Mucosa of descending colon (tissue), 3 donors: ENCODE results near the gene LDLRAP1. TPM values are rescaled to one million over a fixed set of nuclear protein-coding genes. Genes with fewer than 3 reads are reported as not detected.
A peak's percentile ranks its signal among the peaks of the same experiment; 100 is the strongest.

Experiments
- ATAC-seq: fragments of 200-7000 bp; cut with Tn5 transposase; one replicate; pipeline ENCODE4 v1.9.1; 2020; ENCODE audit warnings: mild to moderate bottlenecking, moderate library complexity
- DNase-seq, 3 donors: peaks; one replicate each; pipeline ENCODE4 v3.0.0-alpha.2; 2020
- H3K36me3 ChIP-seq: fragments of 200-600 bp; one replicate; pipeline ENCODE4 v1.8.0; 2021; ENCODE audit warnings: low read depth, mild to moderate bottlenecking
- H3K4me1 ChIP-seq: fragments of 200-600 bp; one replicate; pipeline ENCODE4 v1.8.0; 2021; ENCODE audit warnings: low read depth, mild to moderate bottlenecking
- H3K4me3 ChIP-seq: fragments of 200-600 bp; one replicate; pipeline ENCODE4 v1.8.0; 2021; ENCODE audit warnings: mild to moderate bottlenecking
- H3K9me3 ChIP-seq: fragments of 200-600 bp; one replicate; pipeline ENCODE4 v1.8.0; 2021; ENCODE audit warnings: mild to moderate bottlenecking
- intact Hi-C, 2 donors: fragments of 100-400 bp; cut with DNase I in 1 of 2; cut with micrococcal nuclease in 1 of 2; formaldehyde crosslinking; loops; one replicate each; pipeline versions ENCODE4 v1.11.0 to v1.11.1; 2022; cut with DNase I, micrococcal nuclease
- total RNA-seq, 3 donors: library from RNA; stranded (reverse); fragmentation: NEBNext Ultra II Directional in 2 of 3; extraction: Animal tissue kit (Norgen Biotek cat#: 25700) in 2 of 3; gene quantifications; one replicate each; pipeline versions ENCODE4 v1.2.1 to v1.2.4, GENCODE V29; 2021 to 2023
- TF ChIP-seq, protein P1 (sequence below): fragments of 200-600 bp; IDR thresholded peaks from one replicate; pipeline ENCODE4 v1.8.0; 2022; ENCODE audit warnings: antibody characterized with exemption, mild to moderate bottlenecking
- donor health status: DM: no; HTN: no; CAD: no; lungs with moderate emphysema.
- donor health status: DM: no; HTN: no; CAD: no.
- donor health status: DM: no; HTN: yes; CAD: no.

LDLRAP1 gene
- total RNA-seq, 3 donors from 2014 or later, result 31.0 to 43.5 (median 37.0) TPM

DNA sequence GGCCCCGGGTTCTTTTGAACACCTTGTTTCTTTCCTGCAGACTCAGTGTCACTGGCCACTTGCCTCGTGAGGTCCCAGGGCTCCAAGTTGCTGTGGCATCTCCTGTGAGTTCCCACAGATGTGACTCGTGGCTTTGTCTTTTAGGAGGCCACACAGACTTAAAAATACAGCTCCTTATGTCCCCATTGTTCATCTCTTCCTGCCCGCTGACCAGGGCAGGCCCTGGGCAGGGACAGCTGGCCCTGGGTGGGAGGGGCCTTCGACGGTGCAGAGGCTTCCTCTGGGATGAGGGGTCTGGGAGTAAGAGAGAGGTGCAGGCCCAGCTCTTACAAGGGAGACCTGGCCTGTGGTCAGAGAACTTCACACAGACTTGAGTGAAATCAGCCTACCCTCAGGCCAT lies 15.6 kb downstream of the LDLRAP1 start:
- DNase-seq, result no peak
- H3K36me3 ChIP-seq, result no peaks in the 10 kb centered on the region
- intact Hi-C loops, result no loop called here
- TF ChIP-seq, protein P1, sequence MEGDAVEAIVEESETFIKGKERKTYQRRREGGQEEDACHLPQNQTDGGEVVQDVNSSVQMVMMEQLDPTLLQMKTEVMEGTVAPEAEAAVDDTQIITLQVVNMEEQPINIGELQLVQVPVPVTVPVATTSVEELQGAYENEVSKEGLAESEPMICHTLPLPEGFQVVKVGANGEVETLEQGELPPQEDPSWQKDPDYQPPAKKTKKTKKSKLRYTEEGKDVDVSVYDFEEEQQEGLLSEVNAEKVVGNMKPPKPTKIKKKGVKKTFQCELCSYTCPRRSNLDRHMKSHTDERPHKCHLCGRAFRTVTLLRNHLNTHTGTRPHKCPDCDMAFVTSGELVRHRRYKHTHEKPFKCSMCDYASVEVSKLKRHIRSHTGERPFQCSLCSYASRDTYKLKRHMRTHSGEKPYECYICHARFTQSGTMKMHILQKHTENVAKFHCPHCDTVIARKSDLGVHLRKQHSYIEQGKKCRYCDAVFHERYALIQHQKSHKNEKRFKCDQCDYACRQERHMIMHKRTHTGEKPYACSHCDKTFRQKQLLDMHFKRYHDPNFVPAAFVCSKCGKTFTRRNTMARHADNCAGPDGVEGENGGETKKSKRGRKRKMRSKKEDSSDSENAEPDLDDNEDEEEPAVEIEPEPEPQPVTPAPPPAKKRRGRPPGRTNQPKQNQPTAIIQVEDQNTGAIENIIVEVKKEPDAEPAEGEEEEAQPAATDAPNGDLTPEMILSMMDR, result no peak
- H3K4me3 ChIP-seq, result no peak overlapping the region
- H3K4me1 ChIP-seq, result peaks cover 41% of the 10 kb centered on the region
- H3K9me3 ChIP-seq, result no peaks in the 10 kb centered on the region
- no peak for ATAC-seq

DNA sequence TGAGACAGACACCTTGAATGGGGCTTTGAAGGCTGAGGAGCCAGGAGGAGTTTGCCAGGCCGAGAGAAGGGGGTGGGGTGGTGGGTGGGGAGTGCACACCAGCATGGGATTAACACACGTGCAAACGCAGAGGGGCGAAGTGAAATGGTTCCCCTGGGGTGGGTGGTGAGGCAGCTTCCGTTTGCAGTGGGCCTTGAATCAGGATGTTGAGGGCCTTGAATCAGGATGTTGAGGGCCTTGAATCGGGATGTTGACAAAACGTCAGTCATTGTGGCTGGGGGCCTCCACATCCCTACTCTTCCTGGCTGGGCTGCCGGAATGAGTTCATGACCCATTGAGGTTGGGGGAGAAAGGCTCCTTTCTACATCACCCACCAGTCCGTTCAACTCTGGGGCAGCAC lies 16.6 kb downstream of the LDLRAP1 start:
- Histone ChIP-seq H3K36me3 (no peaks in the 10 kb centered on the region), H3K4me1 (peaks cover 41% of the 10 kb centered on the region), H3K4me3 (no peak overlapping the region), H3K9me3 (no peaks in the 10 kb centered on the region)
- intact Hi-C loops, result no loop called here
- TF ChIP-seq, protein P1, result no peak
- no peak for ATAC-seq
- no peak for DNase-seq

DNA sequence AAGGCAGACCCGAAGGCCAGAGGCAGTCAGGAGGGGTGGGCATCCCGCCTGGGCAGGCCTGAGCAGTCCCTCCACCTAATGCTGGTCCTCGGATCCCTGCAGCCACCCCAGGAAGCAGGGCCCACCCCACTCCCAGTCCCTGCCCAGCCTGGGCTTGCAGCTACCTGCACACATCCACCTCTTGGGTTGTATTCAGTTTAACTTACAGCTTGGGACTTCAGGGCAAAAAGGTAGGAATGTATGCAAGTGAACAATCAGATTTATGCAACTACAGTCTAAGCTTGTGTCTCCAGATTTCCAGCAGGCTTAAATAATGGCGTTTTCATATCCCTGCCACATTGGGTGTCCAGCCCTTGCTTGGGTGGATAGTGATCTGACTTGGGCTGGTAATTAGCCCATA lies 17.4 kb downstream of the LDLRAP1 start:
- no peak for ATAC-seq
- Histone ChIP-seq H3K36me3 (no peaks in the 10 kb centered on the region), H3K4me1 (peaks cover 39% of the 10 kb centered on the region), H3K9me3 (no peaks in the 10 kb centered on the region), H3K4me3 (no peak overlapping the region)
- no peak for DNase-seq
- TF ChIP-seq, protein P1, result no peak
- intact Hi-C loops, result no loop called here

DNA sequence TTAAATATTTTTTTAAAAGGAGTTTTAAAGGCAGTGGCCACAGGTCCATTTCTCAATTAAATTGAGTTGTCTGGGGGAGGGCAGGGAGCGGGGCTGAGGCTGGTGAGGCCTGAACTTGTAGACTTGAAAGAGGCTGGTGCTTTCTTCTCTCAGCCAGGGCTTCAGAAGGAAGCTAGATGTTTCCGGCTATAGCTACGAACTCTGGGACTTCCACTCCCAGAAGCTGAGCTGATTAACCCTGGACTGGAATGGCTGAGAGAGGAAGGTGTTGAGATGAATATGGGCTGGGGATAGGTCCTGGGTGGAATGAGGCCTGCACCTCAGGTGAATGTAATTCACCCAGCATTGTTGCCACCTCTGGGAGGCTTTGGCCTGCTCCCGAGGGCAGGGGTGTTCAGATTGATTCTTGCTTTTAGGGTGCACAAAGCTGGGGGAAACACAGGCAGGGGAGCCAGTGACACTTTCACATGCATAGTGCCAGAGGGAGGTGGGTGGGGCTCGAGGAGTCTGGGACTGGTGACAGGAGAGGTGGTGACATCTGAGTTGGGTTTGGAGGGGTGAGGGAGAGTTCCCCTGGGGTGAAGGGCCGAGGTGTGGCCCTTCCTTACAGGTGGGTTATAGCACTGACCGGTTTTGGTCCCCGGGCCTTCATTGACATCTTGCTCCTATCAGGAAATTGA lies 18.2 kb downstream of the LDLRAP1 start:
- peak; percentile 43 for ATAC-seq
- TF ChIP-seq, protein P1, result no peak
- intact Hi-C loops, result no loop called here
- H3K4me1 ChIP-seq, result peaks cover 32% of the 10 kb centered on the region
- H3K9me3 ChIP-seq, result no peaks in the 10 kb centered on the region
- H3K36me3 ChIP-seq, result no peaks in the 10 kb centered on the region
- DNase-seq, result peak in 1 of 3 donors; percentile 53
- H3K4me3 ChIP-seq, result no peak overlapping the region

DNA sequence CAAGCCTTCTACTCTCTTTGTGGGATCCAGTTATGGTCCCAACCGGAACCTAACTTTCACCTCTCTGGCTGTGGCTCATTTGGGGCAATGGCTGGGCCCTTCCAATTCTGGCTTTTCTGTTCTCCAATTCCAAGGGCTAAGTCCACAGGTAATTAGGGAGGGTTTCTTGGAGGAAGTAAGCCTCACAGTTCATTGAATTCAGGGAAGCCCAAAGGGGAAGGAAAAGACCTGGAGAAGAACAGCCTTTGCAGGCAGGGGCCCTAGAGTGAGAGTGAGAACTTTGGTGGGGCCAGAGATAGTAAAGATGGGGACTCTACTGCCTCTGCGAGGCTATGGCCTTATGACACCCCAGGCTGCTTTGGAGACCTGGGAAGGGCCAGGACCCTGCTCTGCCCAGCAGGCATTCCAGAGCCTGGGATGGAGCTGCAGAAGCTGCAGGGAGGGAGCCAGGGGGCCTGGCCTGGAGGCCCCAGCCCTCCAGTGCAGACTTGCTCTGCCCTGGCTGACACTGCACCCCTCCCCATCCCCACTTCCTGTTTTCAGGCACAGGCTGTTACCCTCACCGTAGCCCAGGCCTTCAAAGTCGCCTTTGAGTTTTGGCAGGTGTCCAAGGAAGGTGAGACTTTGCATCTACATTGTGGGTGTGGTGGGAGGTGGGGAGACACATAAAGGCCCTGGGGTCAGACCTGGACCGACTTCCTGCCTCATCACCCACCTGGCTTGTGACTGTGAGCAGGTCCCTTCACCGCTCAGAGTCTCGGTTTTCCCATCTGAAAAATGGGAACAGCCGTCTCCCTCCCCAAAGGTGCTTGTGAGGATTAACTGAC lies 18.9 kb downstream of the LDLRAP1 start:
- ATAC-seq, result peak; percentile 89
- Histone ChIP-seq H3K4me1 (peaks cover 27% of the 10 kb centered on the region), H3K4me3 (no peak overlapping the region), H3K36me3 (no peaks in the 10 kb centered on the region), H3K9me3 (no peaks in the 10 kb centered on the region)
- TF ChIP-seq, protein P1, result no peak
- peak; percentile 75 to 90 (median 86) for DNase-seq
- intact Hi-C loops, result no loop called here
